Colonic mucosa (tissue), 4 donors: ENCODE measurements around the gene BBX. TPM values are rescaled to one million over a fixed set of nuclear protein-coding genes. Genes with fewer than 3 reads are reported as not detected.

Experiments
- DNase-seq: peaks from one replicate; pipeline ENCODE4 v3.0.0-alpha.2; 2020
- H3K27ac ChIP-seq: fragments of 200-600 bp; one replicate; pipeline ENCODE4 v1.8.0; 2021
- H3K27me3 ChIP-seq: fragments of 200-600 bp; one replicate; pipeline ENCODE4 v1.8.0; 2021
- H3K36me3 ChIP-seq: fragments of 200-600 bp; one replicate; pipeline ENCODE4 v1.8.0; 2021
- H3K4me1 ChIP-seq: fragments of 200-600 bp; one replicate; pipeline ENCODE4 v1.8.0; 2021; ENCODE audit warnings: mild to moderate bottlenecking
- H3K4me3 ChIP-seq: fragments of 200-600 bp; one replicate; pipeline ENCODE4 v1.8.0; 2021
- H3K9ac ChIP-seq, 2 donors: one replicate each; pipeline ENCODE4 v1.7.0; 2013; ENCODE audit warnings: control low read depth in 2 of 2, low read depth in 2 of 2, low read length in 2 of 2
- H3K9me3 ChIP-seq: fragments of 200-600 bp; one replicate; pipeline ENCODE4 v1.8.0; 2021
- CTCF ChIP-seq: fragments of 200-600 bp; IDR thresholded peaks from one replicate; pipeline ENCODE4 v1.8.0; 2022; ENCODE audit warnings: antibody characterized with exemption, mild to moderate bottlenecking
- intact Hi-C: fragments of 100-400 bp; cut with DNase I; formaldehyde crosslinking; loops from one replicate; pipeline ENCODE4 v1.14.1; 2022
- total RNA-seq, 2 donors: library from RNA; stranded (reverse); fragmentation: NEBNext Ultra II Directional in 1 of 2; extraction: Animal tissue kit (Norgen Biotek cat#: 25700) in 1 of 2; gene quantifications; one replicate each; pipeline ENCODE4 v1.2.1, GENCODE V29; 2021
- donor health status: healthy.
- donor health status: DM: no; HTN: no; CAD: no.
- donor health status: DM: no; HTN: no; CAD: no.

The BBX gene
- total RNA-seq, 2 donors from 2014 or later: 21.5 to 44.3 TPM

DNA sequence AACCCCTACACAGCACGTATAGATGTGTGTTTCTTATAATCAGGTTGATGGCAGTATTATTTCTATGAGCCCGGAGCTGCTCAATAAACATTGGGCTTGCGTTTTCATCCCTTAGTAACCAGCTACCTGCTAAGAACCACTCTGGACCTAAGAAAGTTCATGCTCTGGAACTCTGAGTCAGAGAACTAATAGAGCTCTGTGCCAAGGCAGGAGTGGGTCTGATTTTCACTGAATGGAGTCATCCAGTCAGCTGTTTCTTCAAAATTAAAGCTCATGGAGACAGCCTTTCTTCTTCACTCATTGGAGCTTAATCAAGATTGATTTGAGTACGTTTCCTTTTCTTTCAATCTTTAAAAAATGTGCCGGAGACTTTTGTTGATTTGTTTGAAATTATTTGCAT, 145.7 kb downstream of the BBX start:
- Histone ChIP-seq H3K27ac (no peak overlapping the region), H3K27me3 (no peaks in the 10 kb centered on the region), H3K4me3 (no peak overlapping the region), H3K4me1 (no peaks in the 10 kb centered on the region), H3K9me3 (no peaks in the 10 kb centered on the region), H3K9ac (no peak overlapping the region), H3K36me3 (no peaks in the 10 kb centered on the region)
- TF ChIP-seq CTCF: no peak
- DNase-seq: no peak
- intact Hi-C loops: no loop called here

- intact Hi-C loops: no loop called here
- H3K4me1 ChIP-seq: no peaks in the 10 kb centered on the region
- H3K27ac ChIP-seq: no peak overlapping the region
- no peak for DNase-seq
- no peaks in the 10 kb centered on the region for H3K36me3 ChIP-seq
- no peak for TF ChIP-seq CTCF
- no peaks in the 10 kb centered on the region for H3K9me3 ChIP-seq
- H3K4me3 ChIP-seq: no peak overlapping the region
- H3K27me3 ChIP-seq: no peaks in the 10 kb centered on the region
- H3K9ac ChIP-seq: no peak overlapping the region
Observed at GRCh38 chr3:107668963-107669362, 146.2 kb downstream of the BBX start.

DNA sequence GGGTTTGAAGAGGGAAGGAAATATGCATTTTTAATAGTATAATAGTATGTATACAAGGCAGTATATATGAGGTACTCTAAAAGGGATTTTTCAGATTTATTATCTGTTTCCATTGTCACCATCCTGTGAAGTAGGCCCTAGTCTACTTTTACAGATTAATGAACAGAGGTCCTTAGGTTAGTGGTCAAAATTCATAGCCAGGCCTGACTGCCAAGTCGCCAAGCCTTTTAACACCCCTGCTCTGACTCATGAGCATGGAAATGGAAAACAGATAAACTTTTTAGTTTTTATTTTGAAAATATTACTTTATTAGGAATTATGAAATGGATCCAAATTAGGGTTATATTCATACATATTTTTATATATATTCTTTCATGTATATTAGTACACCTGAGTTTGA, 146.9 kb downstream of the BBX start:
- DNase-seq: no peak
- intact Hi-C loops: no loop called here
- TF ChIP-seq CTCF: no peak

DNA sequence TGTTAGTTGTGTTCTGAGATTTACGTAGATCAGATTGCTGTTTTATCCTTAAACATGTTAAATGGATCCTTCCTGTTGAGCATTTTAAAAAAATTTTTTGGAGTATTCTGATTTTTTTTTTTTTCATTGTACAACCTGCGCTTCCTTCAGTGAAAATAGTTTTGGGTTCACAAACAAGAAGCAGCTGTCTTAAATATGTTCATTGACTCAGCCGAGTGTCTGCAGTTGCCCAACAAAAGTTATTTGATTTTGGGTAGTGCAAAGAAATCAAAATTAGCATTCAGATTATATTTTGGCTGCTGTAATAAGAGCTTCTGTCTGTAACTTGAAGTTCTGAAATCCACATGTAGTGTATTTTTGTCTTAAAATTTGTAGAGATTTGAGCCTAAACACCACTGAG, 148.2 kb downstream of the BBX start:
- Histone ChIP-seq H3K36me3 (no peaks in the 10 kb centered on the region), H3K27ac (no peak overlapping the region), H3K27me3 (no peaks in the 10 kb centered on the region), H3K4me1 (no peaks in the 10 kb centered on the region), H3K9me3 (no peaks in the 10 kb centered on the region), H3K4me3 (no peak overlapping the region), H3K9ac (no peak overlapping the region)
- no peak for DNase-seq
- no peak for TF ChIP-seq CTCF
- intact Hi-C loops: no loop called here

More for the DNA sequence above, 146.9 kb downstream of the BBX start:
- H3K27ac ChIP-seq: no peak overlapping the region
- H3K9ac ChIP-seq: no peak overlapping the region
- no peak overlapping the region for H3K4me3 ChIP-seq
- no peaks in the 10 kb centered on the region for H3K4me1 ChIP-seq
- no peaks in the 10 kb centered on the region for H3K36me3 ChIP-seq
- H3K27me3 ChIP-seq: no peaks in the 10 kb centered on the region
- no peaks in the 10 kb centered on the region for H3K9me3 ChIP-seq

DNA sequence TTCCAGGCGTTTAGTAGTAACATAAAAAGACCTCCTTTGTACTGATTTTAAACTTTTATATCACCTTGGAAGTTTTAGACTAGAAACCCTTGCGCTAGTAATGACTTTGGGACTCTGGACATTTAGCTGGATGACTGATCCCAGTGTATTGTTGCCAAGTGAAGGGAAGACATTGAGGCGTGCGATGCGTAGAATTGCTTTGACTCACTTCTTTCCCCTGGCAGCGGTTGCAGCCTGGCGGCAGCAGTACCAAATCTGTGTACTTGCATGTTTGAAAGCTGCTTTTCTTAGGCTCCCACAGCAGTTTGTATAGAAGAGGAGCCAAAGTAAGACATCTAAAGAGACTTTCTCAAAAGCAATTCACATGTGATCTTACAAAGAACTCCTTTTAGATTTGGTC, 151.6 kb downstream of the BBX start:
- Histone ChIP-seq H3K4me3 (no peak overlapping the region), H3K27me3 (no peaks in the 10 kb centered on the region), H3K9ac (no peak overlapping the region), H3K27ac (no peak overlapping the region), H3K9me3 (no peaks in the 10 kb centered on the region), H3K4me1 (no peaks in the 10 kb centered on the region), H3K36me3 (no peaks in the 10 kb centered on the region)
- TF ChIP-seq CTCF: no peak
- intact Hi-C loops: no loop called here
- no peak for DNase-seq
